A549 (cell line): ENCODE data around the gene HMX2. TPM values are rescaled to one million over a fixed set of nuclear protein-coding genes. Genes with fewer than 3 reads are reported as not detected.

Source experiments
- ATAC-seq, 2 experiments: fragments of 200-7000 bp in 1 of 2; fragments of >200 bp in 1 of 2; cut with Nextera tagmentation in 1 of 2; cut with Tn5 transposase in 1 of 2; 3 replicates each; pipeline versions ENCODE4 v1.8.0 to v1.9.1; 2018 to 2020; ENCODE audit warnings: mild to moderate bottlenecking in 1 of 2, moderate library complexity in 1 of 2
- CTCF ChIA-PET: fragments of 300-600 bp; sonication (Branson Sonifier 250); formaldehyde crosslinking; extraction: SDS; loops from one replicate; lab custom pipeline; 2021; ENCODE audit warnings: antibody characterized with exemption, inconsistent platforms; lab: Yijun Ruan, JAX
- POLR2A ChIA-PET: fragments of 350-600 bp; formaldehyde crosslinking; extraction: SDS; loops from one replicate; lab custom pipeline; 2021; ENCODE audit warnings: antibody characterized with exemption, inconsistent platforms; lab: Yijun Ruan, JAX
- DNase-seq, 2 experiments: peaks; one replicate each; pipeline versions ENCODE4 v3.0.0 to v3.0.0-alpha.2; 2011 to 2016; ENCODE audit warnings: low read depth in 1 of 2, low spot score in 1 of 2
- FAIRE-seq: peaks from 2 replicates; lab custom pipeline; 2011; peaks lifted over from hg19 to GRCh38; lab: Jason Lieb, UNC
- H3K27ac ChIP-seq, 2 experiments: fragments of >200 bp; sonication (Bioruptor Twin); formaldehyde crosslinking; 3 replicates each; pipeline ENCODE4 v1.5.1; 2016 to 2017
- H3K4me1 ChIP-seq: fragments of >200 bp; sonication (Bioruptor Twin); formaldehyde crosslinking; 3 replicates; pipeline ENCODE4 v1.6.1; 2016
- H3K4me2 ChIP-seq: fragments of >200 bp; sonication (Bioruptor Twin); formaldehyde crosslinking; 3 replicates; pipeline ENCODE4 v1.6.1; 2016
- H3K4me3 ChIP-seq: fragments of >200 bp; sonication (Bioruptor Twin); formaldehyde crosslinking; 3 replicates; pipeline ENCODE4 v1.5.1; 2016
- H3K9me3 ChIP-seq: fragments of >200 bp; sonication (Bioruptor Twin); formaldehyde crosslinking; 3 replicates; pipeline ENCODE4 v1.6.1; 2016
- BHLHE40 ChIP-seq: IDR thresholded peaks from 2 replicates; pipeline ENCODE4 v1.6.1; 2012; ENCODE audit warnings: low read depth, low read length, inconsistent platforms
- CEBPB ChIP-seq, 2 experiments: fragments of >200 bp in 1 of 2; sonication (Bioruptor Twin) in 1 of 2; formaldehyde crosslinking in 1 of 2; IDR thresholded peaks; 2 replicates each; pipeline ENCODE4 v1.6.1; 2012 to 2016
- CTCF ChIP-seq: fragments of >200 bp; sonication (Bioruptor Twin); formaldehyde crosslinking; IDR thresholded peaks from 3 replicates; pipeline ENCODE4 v1.5.1; 2016
- E2F6 ChIP-seq: IDR thresholded peaks from 2 replicates; pipeline ENCODE4 v1.6.1; 2012; ENCODE audit warnings: low read depth, borderline replicate concordance
- ESRRA ChIP-seq: fragments of 150-350 bp; IDR thresholded peaks from 2 replicates; pipeline ENCODE4 v1.6.1; 2014; ENCODE audit warnings: mild to moderate bottlenecking, low read length, borderline replicate concordance
- FOXS1 ChIP-seq: fragments of 250-450 bp; sonication (Bioruptor Pico); IDR thresholded peaks from 2 replicates; pipeline ENCODE4 v1.5.0; 2020; ENCODE audit warnings: mild to moderate bottlenecking, moderate library complexity
- JUN ChIP-seq, 2 experiments: fragments of >200 bp; sonication (Bioruptor Twin); formaldehyde crosslinking; IDR thresholded peaks; 2 replicates in 1 of 2; 3 replicates in 1 of 2; pipeline ENCODE4 v1.6.1; 2016 to 2017
- MYC ChIP-seq: IDR thresholded peaks from 2 replicates; pipeline ENCODE4 v1.6.1; 2012; ENCODE audit warnings: mild to moderate bottlenecking, inconsistent platforms, low read length, improper control_type of control experiment, borderline replicate concordance
- POLR2A ChIP-seq: IDR thresholded peaks from 2 replicates; pipeline ENCODE4 v1.6.1; 2012; ENCODE audit warnings: mild to moderate bottlenecking, low read length
- POLR2AphosphoS2 ChIP-seq: conservative IDR thresholded peaks from 2 replicates; pipeline ENCODE4 v1.6.1; 2012; ENCODE audit warnings: low read length, improper control_type of control experiment, inconsistent platforms
- RAD21 ChIP-seq, 2 experiments: fragments of >200 bp in 1 of 2; sonication (Bioruptor Twin) in 1 of 2; formaldehyde crosslinking in 1 of 2; IDR thresholded peaks in 1 of 2; conservative IDR thresholded peaks in 1 of 2; 2 replicates in 1 of 2; 3 replicates in 1 of 2; pipeline ENCODE4 v1.6.1; 2012 to 2018; ENCODE audit warnings: inconsistent platforms in 1 of 2
- RFX5 ChIP-seq: fragments of 450-650 bp; IDR thresholded peaks from 2 replicates; pipeline ENCODE4 v1.7.1; 2014; ENCODE audit warnings: antibody characterized with exemption, mild to moderate bottlenecking, moderate library complexity
- RNF2 ChIP-seq: fragments of 200-600 bp; sonication (generic); IDR thresholded peaks from 2 replicates; pipeline ENCODE4 v1.6.1; 2016; ENCODE audit warnings: low read depth, mild to moderate bottlenecking, antibody characterized with exemption, moderate library complexity, borderline replicate concordance
- SMC3 ChIP-seq: fragments of >200 bp; sonication (Bioruptor Twin); formaldehyde crosslinking; IDR thresholded peaks from 3 replicates; pipeline ENCODE4 v1.6.1; 2018; ENCODE audit warnings: inconsistent platforms
- ZC3H11A ChIP-seq: fragments of 450-650 bp; IDR thresholded peaks from 2 replicates; pipeline ENCODE4 v1.6.1; 2014; ENCODE audit warnings: antibody characterized with exemption, mild to moderate bottlenecking
- WGBS: methylation state at CpG from one replicate; pipeline ENCODE4 v1.1.6; 2017; ENCODE audit errors: missing lambda C conversion rate; 5-methylcytosine and 5-hydroxymethylcytosine counted together
- polyA plus RNA-seq, 4 experiments: library from polyadenylated mRNA; depleted of rRNA in 3 of 4; stranded (reverse); fragments of >200 nt; fragmentation: RNase III in 1 of 4; extraction: RNeasy Plus Mini Kit Qiagen cat#74134 plus additional on column Dnase treatment in 1 of 4; gene quantifications; 2 replicates in 3 of 4; 3 replicates in 1 of 4; pipeline ENCODE4 v1.2.3, GENCODE V29; 2011 to 2017
- TF ChIP-seq, protein P1 (sequence below): fragments of 150-350 bp; IDR thresholded peaks from 2 replicates; pipeline ENCODE4 v1.6.1; 2014; ENCODE audit warnings: low read depth, mild to moderate bottlenecking, low read length
- TF ChIP-seq, protein P2 (sequence below): IDR thresholded peaks from 2 replicates; pipeline ENCODE4 v1.6.1; 2012
- TF ChIP-seq, protein P3 (sequence below): fragments of 250-450 bp; sonication (Bioruptor Pico); IDR thresholded peaks from 2 replicates; pipeline ENCODE4 v1.5.0; 2021; ENCODE audit warnings: mild to moderate bottlenecking, moderate library complexity, borderline replicate concordance

HMX2 gene
- polyA plus RNA-seq, 2 of the 4 experiments (the other 2 are of a cell fraction) = 0.08 TPM; not detected in 1

- no peak for FAIRE-seq
- ATAC-seq = peak; percentile 35 to 60; a peak in 5 of 6 replicates
- H3K9me3 ChIP-seq = no peaks in the 10 kb centered on the region
- peaks cover 28% of the 10 kb centered on the region; the same call in 2 of the 3 replicates for H3K4me1 ChIP-seq
- 0 out of 6 replicates have a peak overlapping the region, but pooled peaks of 1 of the 2 experiments have one; percentile 6 for H3K27ac ChIP-seq
- 10% methylated on average over 32 of the region's 32 CpGs for WGBS
- H3K4me3 ChIP-seq = peak overlapping the region; percentile 42
- peak overlapping the region; percentile 93 for H3K4me2 ChIP-seq
- peak; percentile 22 to 49 for DNase-seq
- ChIA-PET CTCF (interaction anchor here (0.6 to 4.2 kb wide), 14 partner anchors 8 to 854 kb away, joined by 3 to 38 read pairs (median 4); partner anchors contain the start of genes BUB3 and PSTK), POLR2A (interaction anchor here (0.6 to 1.9 kb wide), 3 partner anchors 14 to 241 kb away, joined by 3 to 6 read pairs (median 5); partner anchors contain the start of gene BUB3)
- TF ChIP-seq RFX5 (no peak), CEBPB (IDR thresholded peaks at IDR 0.05) (peak in 1 of 2 experiments; percentile 7; a peak in 1 of 4 replicates)
Measured at GRCh38 chr10:123139521-123140163, 8.3 kb upstream of the HMX2 start.

GRCh38 chr10:123140164-123140982 is 7.6 kb upstream of the HMX2 start:
- H3K9me3 ChIP-seq = no peaks in the 10 kb centered on the region
- POLR2A ChIA-PET = interaction anchor here (1.4 to 1.9 kb wide), 2 partner anchors 14 to 240 kb away, joined by 3 to 6 read pairs; partner anchors contain the start of gene BUB3
- FAIRE-seq = no peak
- H3K4me2 ChIP-seq = peak overlapping the region; percentile 93
- CTCF ChIA-PET = interaction anchor here (0.8 to 4.2 kb wide), 18 partner anchors 9 to 854 kb away, joined by 3 to 38 read pairs (median 4); partner anchors contain the start of genes BUB3 and PSTK
- ATAC-seq = peak; percentile 55 to 68
- peak overlapping the region; percentile 42 for H3K4me3 ChIP-seq
- TF ChIP-seq POLR2A (no peak), ESRRA (no peak), RAD21 (conservative IDR thresholded peaks at IDR 0.05 in 1 of 2, IDR thresholded peaks at IDR 0.05 in 1 of 2) (peak; percentile 48 to 52), JUN (IDR thresholded peaks at IDR 0.05) (no peak), FOXS1 (CRISPR knock-in tag) (no peak), SMC3 (peak; percentile 46; the same call in 1 of the 3 replicates), CTCF (peak; percentile 51), BHLHE40 (no peak), E2F6 (no peak), POLR2AphosphoS2 (no peak), ZC3H11A (no peak), MYC (no peak), RNF2 (no peak)
- TF ChIP-seq, protein P1, sequence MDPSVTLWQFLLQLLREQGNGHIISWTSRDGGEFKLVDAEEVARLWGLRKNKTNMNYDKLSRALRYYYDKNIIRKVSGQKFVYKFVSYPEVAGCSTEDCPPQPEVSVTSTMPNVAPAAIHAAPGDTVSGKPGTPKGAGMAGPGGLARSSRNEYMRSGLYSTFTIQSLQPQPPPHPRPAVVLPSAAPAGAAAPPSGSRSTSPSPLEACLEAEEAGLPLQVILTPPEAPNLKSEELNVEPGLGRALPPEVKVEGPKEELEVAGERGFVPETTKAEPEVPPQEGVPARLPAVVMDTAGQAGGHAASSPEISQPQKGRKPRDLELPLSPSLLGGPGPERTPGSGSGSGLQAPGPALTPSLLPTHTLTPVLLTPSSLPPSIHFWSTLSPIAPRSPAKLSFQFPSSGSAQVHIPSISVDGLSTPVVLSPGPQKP = no peak
- TF ChIP-seq, protein P2, sequence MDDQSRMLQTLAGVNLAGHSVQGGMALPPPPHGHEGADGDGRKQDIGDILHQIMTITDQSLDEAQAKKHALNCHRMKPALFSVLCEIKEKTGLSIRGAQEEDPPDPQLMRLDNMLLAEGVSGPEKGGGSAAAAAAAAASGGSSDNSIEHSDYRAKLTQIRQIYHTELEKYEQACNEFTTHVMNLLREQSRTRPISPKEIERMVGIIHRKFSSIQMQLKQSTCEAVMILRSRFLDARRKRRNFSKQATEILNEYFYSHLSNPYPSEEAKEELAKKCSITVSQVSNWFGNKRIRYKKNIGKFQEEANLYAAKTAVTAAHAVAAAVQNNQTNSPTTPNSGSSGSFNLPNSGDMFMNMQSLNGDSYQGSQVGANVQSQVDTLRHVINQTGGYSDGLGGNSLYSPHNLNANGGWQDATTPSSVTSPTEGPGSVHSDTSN = no peak
- TF ChIP-seq, protein P3, sequence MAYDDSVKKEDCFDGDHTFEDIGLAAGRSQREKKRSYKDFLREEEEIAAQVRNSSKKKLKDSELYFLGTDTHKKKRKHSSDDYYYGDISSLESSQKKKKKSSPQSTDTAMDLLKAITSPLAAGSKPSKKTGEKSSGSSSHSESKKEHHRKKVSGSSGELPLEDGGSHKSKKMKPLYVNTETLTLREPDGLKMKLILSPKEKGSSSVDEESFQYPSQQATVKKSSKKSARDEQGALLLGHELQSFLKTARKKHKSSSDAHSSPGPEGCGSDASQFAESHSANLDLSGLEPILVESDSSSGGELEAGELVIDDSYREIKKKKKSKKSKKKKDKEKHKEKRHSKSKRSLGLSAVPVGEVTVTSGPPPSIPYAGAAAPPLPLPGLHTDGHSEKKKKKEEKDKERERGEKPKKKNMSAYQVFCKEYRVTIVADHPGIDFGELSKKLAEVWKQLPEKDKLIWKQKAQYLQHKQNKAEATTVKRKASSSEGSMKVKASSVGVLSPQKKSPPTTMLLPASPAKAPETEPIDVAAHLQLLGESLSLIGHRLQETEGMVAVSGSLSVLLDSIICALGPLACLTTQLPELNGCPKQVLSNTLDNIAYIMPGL (CRISPR knock-in tag) = no peak
- peaks cover 23% of the 10 kb centered on the region; the same call in 2 of the 3 replicates for H3K4me1 ChIP-seq
- peak in 1 of 2 experiments; percentile 38 for DNase-seq
- H3K27ac ChIP-seq = 0 out of 6 replicates have a peak overlapping the region, but pooled peaks of 1 of the 2 experiments have one; percentile 6
- WGBS = 7% methylated on average over 30 of the region's 43 CpGs
